Ammon's horn (tissue), 1 donor: ENCODE data around the gene HSD17B12.

Experiments
- DNase-seq: peaks from one replicate; pipeline ENCODE4 v3.0.0-alpha.2; 2016; ENCODE audit warnings: low spot score

Gene HSD17B12

DNA sequence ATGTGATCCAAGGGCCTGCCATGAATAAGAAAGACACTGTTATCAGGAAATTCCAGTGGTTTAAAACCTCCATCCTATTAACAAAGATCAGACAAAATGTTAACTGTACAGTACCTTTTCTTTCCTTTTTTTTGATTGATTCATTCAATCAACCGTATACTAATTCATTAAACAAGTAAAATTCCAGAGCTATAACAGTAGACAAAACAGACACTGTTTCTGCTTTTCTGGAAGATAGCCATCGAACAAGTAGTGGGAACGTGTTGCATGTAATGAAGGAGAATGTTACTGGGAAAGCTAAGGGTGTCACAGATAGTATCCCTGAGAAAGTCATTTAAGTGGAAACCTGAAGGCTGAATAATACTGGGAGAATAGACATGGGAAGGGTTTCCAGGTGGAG, 126.4 kb downstream of the HSD17B12 start:
- no peak for DNase-seq

- DNase-seq: peak; percentile 60
Observed at GRCh38 chr11:43810929-43811596, 130.5 kb downstream of the HSD17B12 start.

DNA sequence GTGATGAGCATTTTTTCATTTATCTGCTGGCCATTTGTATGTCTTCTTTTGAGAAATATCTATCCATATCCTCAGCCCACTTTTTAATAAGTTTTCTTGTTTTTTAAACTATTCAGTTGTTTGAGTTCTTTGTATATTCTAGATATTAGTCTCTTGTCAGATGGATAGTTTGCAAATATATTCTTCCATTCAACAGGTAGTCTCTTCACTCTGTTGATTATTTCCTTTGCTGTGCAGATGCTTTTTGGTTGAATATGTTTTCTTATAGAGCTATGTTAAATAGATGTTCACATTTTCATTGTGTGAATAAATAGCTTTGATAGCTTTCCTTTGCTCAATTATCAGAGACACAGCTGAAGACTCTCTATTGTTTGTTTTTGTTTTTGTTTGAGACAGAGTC, 131.9 kb downstream of the HSD17B12 start:
- no peak for DNase-seq

DNA sequence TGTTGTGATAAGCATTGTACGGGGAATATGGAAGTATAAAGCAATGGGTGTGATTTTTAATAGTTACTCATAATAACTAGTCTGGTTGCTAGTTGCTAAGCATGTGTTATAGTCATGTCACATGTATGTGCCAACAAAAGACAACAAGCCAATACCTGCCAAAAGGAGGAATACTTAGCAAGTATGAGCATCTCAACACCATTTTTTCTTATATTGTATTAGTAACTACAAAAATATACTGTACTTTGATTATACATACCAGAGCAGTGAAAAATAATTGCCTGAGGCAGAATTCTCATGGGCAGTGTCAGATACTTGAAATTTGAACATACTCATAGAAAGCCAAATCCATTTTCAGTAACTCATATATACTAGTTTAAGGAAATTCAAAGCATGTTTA, 137.7 kb downstream of the HSD17B12 start:
- DNase-seq: no peak

- DNase-seq: no peak
Observed at GRCh38 chr11:43819926-43820325, 139.4 kb downstream of the HSD17B12 start.

DNA sequence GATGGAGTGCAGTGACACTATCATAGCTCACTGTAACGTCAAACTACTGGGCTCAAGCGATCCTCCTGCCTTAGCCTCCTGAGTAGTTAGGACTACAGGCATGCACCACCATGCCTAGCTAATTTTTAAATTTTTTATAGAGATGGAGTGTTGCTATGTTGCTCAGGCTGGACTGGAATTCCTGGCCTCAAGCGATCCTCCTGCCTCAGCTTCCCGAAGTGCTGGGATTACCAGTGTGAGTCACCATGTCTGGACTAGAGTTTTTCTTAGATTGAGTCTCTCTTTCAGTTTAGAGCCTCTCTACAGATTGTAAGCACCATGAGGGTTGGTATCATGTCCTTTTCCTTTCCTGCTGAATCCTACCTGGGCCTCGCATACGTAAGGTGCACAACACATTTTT, 142.8 kb downstream of the HSD17B12 start:
- DNase-seq: no peak

DNA sequence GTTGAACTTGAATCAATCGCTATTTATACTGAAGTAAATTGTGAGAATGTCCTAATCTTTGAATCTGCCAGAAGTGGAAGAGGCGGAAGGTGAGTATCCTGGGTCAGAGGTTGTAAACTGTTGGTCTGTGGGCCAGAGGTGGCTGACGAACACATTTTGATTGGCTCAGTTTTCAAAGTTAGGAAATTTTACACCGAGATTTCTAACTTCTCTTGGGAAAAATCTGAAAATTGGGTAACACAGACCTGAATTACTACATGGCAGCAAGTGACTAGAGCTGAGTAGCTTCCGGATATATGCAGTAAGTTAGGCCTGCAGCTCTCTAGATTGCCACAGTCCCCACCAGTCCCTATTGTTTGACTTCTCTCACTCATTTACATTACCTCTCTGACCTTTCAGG, 143.3 kb downstream of the HSD17B12 start:
- DNase-seq: no peak

DNA sequence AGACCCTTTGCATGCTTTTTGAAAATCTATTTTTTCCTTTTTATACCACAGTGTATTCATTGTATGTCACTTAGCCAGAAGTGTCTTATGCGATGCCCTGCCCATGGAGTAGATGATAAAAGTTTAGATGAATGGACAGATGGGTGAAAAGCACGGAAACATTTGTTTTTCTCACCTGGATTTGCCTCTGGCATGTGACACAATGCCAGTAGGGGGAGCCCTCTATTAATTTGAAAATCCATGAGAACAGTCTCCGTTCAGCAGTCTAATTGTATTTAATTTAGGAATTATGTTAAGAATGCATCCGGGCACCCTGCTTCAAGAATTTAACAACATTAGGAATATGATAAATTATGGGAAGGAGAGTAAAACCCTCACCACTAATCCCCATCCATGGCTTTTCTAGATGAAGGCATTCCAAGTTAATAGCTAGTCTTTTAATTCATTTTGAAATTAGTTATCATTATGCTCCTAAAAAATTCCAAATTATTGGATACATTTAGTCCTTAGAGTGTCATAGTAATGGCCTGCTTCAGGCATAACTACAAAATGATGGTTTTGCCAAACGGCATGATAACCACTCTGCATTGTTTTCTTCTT, 144.8 kb downstream of the HSD17B12 start:
- no peak for DNase-seq

- DNase-seq: peak; percentile 67
Observed at GRCh38 chr11:43830928-43831440, 150.4 kb downstream of the HSD17B12 start.

DNA sequence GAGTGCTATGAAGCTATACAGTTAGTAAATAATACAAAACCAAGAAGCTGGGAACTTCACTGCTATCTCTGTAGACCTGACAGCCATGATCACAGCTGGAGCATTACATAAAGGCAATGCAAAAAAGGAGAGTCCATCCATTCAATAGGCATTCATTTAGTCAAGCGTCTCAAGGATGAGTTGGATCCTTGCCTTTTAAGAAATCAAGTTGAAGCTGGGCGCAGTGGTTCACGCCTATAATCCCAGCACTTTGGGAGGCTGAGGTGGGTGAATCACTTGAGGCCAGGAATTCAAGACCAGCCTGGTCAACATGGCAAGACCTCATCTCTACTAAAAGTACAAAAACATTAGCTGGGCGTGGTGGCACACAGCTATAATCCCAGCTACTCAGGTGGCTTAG, 152.0 kb downstream of the HSD17B12 start:
- DNase-seq: no peak

GRCh38 chr11:43833657-43834073, 153.1 kb downstream of the HSD17B12 start:
- DNase-seq: no peak

GRCh38 chr11:43834286-43834685, 153.7 kb downstream of the HSD17B12 start:
- no peak for DNase-seq

- DNase-seq: peak; percentile 70
Observed at GRCh38 chr11:43835104-43835503, 154.6 kb downstream of the HSD17B12 start.

- no peak for DNase-seq
Observed at GRCh38 chr11:43837879-43838278, 157.3 kb downstream of the HSD17B12 start.

DNA sequence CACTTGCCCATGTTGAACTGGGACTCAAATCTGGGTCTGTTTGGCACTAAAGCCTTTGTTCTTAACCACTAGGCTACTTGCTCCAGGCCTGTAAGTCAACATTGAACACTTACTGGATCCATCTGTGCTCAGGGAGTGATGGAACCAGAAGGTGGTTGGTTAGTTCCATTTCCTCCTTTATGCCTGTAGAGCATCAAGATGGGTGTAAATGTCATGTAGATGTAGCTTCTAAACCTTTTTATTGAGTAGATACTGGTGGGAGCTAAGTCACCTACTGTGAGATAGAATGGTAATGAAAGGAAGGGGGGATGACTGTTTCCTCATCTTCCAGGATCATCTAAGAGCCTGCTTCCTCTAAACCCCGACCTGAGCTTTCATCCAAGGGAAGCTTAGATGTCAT, 161.5 kb downstream of the HSD17B12 start:
- DNase-seq: no peak

DNA sequence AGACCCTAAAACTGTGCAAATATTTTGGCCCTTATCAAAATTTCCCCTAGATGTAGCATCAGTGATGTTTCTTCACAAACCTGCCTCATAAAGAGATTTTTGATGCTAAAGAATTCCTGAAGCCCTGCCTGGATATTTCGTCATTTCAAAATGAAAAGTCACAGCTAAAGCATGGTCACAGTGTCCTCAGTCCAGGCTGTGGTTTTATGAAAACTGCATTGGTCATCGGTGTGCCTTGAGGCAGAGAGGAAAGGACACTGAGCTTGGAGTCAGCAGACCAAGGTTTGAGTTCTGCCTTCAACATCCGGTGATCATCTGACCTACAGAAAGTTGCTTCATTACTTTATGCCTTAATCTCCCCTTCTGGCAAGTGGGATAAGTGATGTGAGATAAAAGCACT, 165.3 kb downstream of the HSD17B12 start:
- no peak for DNase-seq

DNA sequence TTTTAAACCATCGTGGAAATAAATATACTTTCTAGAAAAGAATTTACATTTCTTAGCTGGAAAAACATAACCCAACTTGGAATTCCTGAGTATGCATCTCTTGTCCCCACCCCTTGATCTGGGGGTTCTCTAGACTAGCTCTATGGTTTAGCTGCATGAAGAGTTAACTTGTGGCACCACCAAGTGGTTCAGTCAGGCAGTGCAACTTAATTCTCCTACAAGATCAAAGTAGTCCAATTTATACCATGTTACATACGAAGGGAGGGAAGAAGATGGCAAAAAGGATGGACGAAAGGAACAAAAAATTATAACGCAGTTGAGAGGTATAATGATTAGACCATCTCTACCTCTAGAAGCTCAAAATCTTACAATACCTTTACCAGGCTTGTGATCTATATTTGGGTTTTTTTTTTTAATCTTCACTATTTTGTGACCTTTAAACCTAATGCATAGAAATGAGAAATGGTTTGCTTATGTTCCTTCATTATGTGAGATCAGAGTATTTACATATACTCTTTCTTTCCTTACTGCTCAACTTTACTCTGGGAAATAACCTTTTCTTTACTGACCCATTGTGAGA, 171.6 kb downstream of the HSD17B12 start:
- peak; percentile 80 for DNase-seq

DNA sequence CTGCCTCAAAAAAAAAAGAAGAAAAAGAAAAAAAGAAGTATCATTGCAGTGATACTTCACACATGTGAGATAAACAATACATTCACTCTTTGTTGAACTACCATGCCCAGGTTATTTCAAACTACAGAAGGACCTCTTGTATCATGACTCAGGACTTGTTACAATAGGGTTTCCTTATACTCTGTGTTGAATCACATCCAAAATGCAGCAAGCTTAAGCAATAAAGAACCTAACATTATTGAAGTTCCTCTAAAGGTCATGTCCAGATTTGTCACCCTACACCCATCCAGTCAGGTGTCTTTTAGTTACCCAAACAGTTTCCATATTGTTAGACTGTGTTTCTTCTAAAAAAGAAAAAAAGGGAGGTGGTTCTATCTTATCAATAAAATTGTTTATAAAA, 173.2 kb downstream of the HSD17B12 start:
- no peak for DNase-seq

DNA sequence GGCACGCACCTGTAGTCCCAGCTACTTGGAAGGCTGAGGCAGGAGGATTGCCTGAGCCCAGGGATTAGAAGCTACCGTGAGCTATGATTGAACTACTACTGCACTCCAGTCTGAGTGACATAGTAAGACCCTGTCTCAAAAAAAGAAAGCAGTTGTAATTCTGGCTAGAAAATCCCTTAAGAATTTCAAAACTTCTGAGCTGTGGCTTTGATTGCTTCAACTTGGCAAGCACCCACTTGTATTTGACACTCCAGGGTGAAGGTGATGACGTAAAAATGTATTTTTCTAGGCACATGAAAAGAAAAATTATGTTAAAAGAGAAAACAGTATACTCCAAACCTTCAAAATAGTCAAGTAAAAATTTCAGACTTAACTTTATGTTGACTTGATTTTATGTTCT, 176.5 kb downstream of the HSD17B12 start:
- no peak for DNase-seq

- no peak for DNase-seq
Observed at GRCh38 chr11:43861141-43861540, 180.6 kb downstream of the HSD17B12 start.

- no peak for DNase-seq
Observed at GRCh38 chr11:43866520-43866919, 186.0 kb downstream of the HSD17B12 start.

DNA sequence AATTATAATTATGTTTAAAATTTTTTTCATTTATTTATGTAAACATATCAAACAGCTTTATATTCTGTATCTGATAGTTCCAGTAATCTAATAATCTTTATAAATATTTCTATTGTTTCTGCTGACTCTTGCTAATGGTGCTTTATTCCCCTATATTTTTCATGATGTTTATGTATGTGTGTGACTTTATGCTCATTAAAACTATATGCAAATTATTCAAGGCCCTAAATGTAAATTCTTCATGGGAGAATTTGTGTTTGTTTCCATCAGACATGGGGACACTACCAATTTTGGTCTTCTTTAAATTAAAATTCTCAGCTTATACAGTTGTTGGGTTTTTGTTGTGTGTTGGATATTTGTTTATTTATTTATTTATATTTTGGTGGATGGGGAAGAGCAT, 186.4 kb downstream of the HSD17B12 start:
- DNase-seq: no peak

DNA sequence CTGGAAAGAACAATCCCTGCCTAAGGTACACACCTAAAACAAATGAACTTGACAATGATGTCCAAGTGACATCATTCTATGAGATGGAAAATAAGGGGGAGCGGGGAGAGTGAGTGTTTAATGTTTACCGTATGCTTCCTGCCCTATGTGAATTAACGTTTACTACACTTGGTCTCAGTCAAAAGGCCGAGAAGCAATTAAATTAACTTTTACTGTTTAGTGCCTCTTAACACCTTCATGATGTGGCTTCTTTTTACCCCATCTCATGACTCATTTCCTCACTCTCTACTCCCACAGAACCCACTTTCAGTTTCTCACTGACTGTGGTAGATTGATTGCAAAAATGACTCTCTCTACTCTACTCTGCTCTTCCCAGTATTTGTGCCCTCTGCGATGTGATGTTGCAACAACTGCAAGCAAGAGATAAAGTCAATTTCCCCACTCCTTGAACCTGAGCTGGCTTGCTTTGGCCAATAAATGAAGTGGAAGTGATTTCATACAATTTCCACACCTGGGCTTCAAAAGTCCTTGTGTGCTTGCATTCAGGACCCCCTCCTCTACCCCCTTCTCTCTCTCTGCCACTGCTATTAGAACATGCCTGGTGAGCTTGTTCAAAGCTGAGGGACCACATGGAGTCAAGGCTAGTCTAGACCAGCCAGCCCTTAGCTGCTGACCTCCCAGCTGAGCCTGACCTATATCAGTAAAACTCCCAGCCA, 188.5 kb downstream of the HSD17B12 start:
- DNase-seq: peak; percentile 14
